HG03064 (cell line): ENCODE measurements around the gene RHBDD1.

Experiments used
- ATAC-seq: cut with Tn5 transposase; IDR thresholded peaks from one replicate; pipeline ENCODE4 v1.9.1; 2021; ENCODE audit warnings: low read depth; ENCODE audit not compliant: unreplicated experiment

RHBDD1 gene

GRCh38 chr2:227016894-227017293 is 181.0 kb downstream of the RHBDD1 start:
- ATAC-seq = no peak

- no peak for ATAC-seq
These were observed 184.6 kb downstream of the RHBDD1 start for GRCh38 chr2:227020416-227020815.

DNA sequence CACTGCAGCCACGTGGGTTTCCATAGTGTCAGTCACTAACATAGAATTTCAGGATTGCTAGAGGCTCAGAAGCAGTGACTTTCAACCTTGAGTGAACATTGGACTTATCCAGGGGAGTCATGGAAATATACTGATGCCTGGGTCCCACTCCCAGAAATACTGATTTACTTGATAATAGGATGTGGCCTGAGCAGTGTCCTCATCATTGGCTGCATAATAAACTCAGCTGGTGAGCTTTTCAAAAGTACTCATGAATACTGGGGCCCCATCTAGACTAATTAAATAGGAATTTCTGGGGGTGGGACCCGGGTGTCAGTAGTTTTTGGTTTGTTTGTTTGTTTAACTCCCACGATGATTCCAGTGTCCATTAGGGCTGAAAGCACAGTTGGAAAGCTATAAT is 186.8 kb downstream of the RHBDD1 start:
- ATAC-seq = no peak

DNA sequence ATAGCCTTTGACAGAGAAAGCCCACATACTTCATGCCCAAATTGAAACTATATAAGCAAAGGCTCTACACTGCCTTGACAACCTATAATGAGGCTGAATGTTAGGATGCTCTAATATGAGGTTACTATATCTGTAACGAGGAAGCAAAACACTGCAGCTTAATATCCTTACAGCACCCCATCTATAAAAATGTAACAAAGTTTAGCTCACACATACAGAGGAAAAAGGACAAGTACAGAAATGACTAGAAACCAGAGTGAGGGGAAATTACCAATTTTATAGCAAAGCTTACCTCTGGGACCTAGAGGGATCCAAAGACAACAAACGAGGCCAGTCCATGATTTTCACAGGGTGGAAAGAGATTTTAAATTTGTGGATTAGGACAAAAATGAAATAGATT is 189.7 kb downstream of the RHBDD1 start:
- no peak for ATAC-seq

GRCh38 chr2:227029426-227030105 is 193.7 kb downstream of the RHBDD1 start:
- no peak for ATAC-seq

GRCh38 chr2:227030789-227031188 is 194.9 kb downstream of the RHBDD1 start:
- no peak for ATAC-seq

DNA sequence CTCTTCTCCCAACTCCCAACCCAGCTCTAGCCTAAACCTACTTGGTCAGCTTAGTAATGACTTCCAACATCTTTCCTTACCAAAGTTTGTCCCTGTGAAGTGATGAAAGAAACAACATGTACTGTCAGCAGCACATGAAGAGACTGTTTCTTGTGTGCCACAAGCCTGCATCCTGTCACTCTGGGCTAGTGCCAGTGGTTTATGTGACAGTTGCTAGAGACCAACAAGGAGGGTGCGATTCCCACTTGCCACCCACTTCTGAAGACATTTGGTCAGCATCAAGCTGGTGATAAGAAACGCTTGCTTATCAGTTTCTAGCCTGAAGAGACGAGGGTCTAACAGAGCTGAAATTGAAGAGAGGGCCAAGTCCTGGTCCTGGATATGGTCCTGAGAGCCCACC is 195.5 kb downstream of the RHBDD1 start:
- no peak for ATAC-seq

- peak; percentile 88 for ATAC-seq
These were observed 197.8 kb downstream of the RHBDD1 start for GRCh38 chr2:227033471-227034148.

DNA sequence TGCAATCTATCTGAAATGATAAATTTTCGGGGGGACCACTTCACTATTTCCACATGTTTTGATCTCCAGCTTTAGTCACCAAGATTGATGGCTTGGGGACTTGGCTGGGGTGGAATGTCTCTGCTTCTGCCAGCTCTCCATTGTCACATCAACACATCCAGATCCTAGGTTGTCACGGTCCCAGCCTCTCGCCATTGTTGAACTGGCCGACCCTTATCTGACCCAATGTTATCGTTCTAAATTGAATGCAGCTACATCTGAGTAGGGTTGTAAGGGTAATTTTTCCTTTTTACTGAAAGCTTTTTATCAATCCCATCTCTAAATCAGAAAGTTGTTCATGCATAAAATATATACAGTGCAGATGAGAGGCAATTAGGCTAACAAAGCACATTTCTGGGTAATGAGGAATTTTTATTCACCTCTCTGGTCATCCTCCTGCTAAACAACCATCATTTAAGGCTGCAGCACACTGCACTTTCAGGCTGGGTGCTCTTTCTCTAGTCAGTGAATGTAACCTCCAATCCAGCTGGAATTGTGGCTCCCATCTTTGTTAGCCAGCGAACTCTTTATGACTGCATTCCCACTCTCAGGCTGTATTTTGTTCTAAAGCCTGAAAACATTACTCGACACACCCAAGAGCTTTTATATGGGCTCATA is 200.0 kb downstream of the RHBDD1 start:
- no peak for ATAC-seq

- ATAC-seq = no peak
These were observed 200.7 kb downstream of the RHBDD1 start for GRCh38 chr2:227036527-227036926.

DNA sequence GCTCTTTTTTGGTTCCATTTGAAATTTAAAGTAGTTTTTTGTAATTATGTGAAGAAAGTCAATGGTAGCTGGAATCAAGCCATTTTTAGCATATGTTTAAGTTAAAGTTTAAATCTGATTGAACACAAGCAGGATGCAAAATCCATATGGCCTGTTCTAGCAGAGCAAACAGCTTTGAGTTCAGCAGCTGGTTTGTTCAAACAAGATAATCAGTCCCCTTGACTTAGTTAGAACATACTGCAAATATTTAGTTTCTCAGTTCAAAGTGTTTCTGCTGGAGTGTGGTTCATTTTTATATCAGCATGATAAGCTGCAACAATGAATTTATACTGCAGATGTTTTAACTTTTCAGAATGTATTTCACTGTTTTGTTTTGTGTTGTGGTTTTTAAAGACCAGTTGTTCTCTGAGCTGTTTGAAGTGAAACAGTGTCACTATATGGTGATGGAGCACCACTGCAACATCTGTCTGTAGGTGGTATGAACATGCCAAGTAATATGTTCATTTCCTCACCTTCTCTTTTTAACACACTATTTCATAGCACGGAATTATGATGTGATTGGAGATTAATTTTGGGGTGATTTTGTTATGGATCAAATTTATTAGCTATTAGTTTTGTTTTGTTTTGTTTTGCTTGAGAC is 202.8 kb downstream of the RHBDD1 start:
- no peak for ATAC-seq

GRCh38 chr2:227043981-227044380 is 208.1 kb downstream of the RHBDD1 start:
- no peak for ATAC-seq
